M059J (cell line): ENCODE results near the gene EDAR. TPM values are rescaled to one million over a fixed set of nuclear protein-coding genes. Genes with fewer than 3 reads are reported as not detected.

Experiments used
- DNase-seq: peaks from one replicate; pipeline ENCODE4 v3.0.0-alpha.2; 2012; ENCODE audit warnings: low read depth
- total RNA-seq: library from RNA; depleted of rRNA; stranded (reverse); fragments of >200 nt; shearing (Covaris generic); gene quantifications from 2 replicates; pipeline ENCODE4 v1.2.3, GENCODE V29; 2014

Gene EDAR
- total RNA-seq, 1 experiment from 2014 or later: not detected

DNA sequence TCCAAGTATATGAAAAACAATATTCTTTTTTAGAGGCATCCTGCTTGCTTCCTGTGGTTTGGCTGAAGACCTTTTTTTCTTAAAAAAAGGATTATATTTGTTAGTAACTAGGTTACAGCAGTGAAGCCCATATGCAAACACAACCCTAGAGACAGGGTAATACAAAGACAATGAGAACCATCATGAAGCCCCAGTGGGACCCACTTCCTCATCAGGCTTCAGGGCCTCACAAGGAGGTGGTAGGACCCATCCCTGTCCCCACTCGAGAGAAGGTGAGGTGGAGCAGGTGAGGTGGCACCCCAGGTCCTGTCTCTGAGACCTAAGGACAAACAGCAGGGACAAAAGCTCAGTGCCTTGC, 80.3 kb downstream of the EDAR start:
- DNase-seq: no peak

GRCh38 chr2:108907822-108908712, 81.0 kb downstream of the EDAR start:
- DNase-seq: no peak

GRCh38 chr2:108906403-108907077, 82.5 kb downstream of the EDAR start:
- DNase-seq: no peak

DNA sequence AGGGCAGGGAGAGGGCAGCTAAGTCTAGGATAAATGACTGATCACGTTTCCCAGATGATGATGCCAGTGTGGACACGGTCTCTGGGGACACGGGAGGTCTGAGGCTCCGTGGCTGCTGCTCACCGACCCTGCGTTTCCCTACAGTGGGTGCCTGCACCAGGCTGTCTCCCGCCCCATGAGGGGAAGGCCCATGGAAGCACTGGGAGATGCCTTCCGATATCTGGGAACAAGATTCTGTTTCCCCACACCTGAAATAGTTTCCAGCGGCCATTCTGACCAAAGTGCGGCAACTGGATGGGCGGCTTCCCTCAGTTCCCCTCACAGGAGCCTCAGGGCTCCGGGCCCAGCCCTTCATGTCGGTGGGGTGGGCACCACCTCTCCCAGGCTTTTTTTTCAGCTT, 83.1 kb downstream of the EDAR start:
- no peak for DNase-seq

DNA sequence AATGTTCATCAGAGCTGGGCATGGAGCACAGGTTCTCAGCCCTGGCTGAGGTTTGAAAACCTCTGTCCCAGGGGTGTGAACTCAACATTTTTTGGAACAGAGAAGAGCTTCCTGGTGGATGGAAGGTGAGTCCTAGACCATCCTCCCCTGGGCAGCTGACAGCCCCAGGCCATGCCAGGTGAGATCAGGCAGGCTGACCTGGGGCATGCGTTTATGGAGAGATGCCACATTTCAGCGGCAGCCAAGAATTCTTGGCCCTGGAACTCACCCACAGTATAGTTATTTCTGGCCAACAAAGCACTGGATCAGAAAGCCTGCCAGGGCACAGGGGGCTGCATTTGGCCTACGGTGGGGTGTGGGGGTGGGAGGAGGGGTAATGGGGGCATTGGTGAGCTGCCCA, 83.8 kb downstream of the EDAR start:
- no peak for DNase-seq

- no peak for DNase-seq
Observed at GRCh38 chr2:108904680-108905079, 84.3 kb downstream of the EDAR start.

GRCh38 chr2:108898315-108899082, 90.5 kb downstream of the EDAR start:
- no peak for DNase-seq

GRCh38 chr2:108896741-108897140, 92.3 kb downstream of the EDAR start:
- no peak for DNase-seq

- DNase-seq: no peak
Observed at GRCh38 chr2:108895188-108895587, 93.8 kb downstream of the EDAR start.

DNA sequence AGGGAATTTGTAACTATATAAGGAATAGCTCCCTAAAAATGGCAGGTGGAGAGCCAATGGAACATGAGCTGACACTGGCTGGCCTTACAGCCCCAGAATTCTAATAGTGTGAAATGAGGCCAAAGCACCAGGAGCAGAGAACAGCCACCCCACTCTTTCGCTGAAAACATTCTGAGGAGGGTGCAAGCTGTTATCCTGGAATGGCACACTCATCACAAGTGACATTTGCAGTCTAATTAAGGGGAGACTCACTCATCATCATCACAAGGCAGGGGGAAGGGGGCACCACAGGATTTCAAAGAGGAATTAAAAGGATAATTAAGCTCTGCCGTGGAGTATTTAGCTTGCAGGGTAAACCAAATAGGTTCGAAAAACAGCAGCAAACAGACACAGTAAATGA, 94.3 kb downstream of the EDAR start:
- no peak for DNase-seq

DNA sequence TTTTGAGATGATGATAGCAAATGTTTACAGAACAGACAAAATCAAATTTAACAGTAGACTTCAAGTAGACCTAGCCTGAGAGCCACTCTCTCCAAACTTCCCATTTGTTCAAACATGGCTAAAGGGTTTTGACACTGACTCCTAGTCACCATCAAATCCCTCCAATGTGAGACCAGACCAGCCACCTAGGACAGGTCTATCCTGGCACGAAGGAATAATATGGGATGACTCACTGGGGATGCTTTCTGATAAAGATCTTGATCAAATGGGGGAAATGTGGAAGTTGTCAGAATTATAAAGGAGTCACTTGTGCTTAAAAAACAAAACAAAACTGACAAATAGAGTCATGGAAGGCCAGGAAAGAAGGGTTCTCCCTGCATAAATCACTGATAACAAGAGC, 95.7 kb downstream of the EDAR start:
- peak; percentile 41 for DNase-seq

DNA sequence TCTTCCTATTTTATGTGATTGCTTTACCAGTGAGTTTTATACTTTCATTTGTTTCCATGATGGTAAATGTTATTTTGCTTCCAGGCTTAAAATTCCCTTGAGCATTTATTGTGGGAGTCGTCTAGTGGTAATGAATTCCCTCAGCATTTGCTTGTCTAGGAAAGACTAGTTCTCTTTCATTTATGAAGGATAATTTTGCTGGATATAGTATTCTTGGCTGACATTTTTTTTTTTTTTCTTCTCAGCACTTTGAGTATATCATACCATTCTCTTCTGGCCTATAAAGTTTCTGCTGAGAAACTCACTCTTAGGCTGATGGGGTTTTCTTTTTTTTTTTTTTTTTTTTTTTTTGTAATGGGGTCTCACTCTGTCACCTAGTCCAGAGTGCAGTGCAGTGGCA, 99.1 kb downstream of the EDAR start:
- no peak for DNase-seq

- no peak for DNase-seq
Observed at GRCh38 chr2:108884619-108885018, 104.4 kb downstream of the EDAR start.

- DNase-seq: no peak
Observed at GRCh38 chr2:108878276-108878675, 110.7 kb downstream of the EDAR start.

DNA sequence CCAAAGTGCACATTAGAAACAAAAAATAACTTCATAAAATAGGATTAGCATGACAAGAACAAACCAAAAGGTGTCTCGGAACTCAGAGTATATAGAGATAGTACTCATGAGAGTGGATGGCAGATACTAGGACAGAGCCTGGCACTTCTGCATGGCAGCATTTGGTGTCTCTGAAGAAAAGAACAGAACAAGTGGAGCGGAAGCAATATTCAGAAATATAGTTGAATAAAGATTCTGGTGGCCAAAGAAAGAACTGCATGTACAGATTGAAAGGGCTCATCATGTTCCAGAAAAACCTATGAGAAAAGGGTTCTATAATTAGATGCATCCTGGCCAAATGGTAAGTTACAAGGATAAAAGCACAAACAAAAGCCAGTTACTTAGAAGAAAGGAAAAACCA, 111.5 kb downstream of the EDAR start:
- no peak for DNase-seq

DNA sequence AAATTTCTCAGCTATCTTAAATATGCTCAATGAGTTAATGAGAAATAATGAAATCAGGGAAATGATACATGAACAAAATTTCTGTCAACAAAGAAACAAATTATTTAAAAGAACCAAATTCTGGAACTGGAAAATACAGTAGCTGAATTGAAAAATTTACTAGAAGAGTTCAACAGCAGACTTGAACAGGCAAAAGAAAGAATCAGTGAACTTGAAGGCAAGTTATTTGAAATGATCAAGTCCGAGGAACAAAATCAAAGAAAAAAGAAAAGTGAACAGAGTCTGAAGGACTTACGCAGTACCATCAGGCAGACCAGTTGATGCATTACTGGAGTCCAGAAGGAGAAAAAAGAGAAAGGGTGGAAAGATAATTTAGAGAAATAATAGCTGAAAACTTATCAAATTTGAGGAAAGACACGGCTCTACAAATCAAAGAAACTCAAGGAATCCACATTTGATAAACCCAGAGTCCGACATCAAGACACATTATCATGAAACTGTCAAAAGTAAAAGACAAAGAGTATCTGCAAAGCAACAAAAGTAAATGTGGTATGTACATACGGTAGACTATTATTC, 118.9 kb downstream of the EDAR start:
- peak; percentile 3 for DNase-seq

- no peak for DNase-seq
Observed at GRCh38 chr2:108869542-108869941, 119.5 kb downstream of the EDAR start.

DNA sequence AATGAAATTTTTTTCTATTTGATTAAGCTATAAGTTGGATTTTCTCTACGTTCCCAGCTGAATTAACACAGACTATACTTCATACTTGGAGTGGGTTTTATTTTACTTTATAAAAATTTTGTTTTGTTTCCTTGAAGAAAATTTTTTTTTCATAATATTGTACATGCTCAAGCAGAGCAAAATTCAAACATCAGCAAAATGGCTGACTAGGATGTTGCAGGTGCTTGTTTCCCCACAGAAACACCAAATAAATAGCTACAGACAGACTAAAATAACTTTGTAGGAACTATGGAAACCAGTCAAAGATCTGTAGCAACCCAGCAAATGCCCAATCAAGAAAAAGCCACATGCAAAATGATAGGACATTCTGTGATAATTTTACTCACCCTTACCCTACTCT, 120.1 kb downstream of the EDAR start:
- no peak for DNase-seq

- no peak for DNase-seq
Observed at GRCh38 chr2:108866041-108866440, 123.0 kb downstream of the EDAR start.

DNA sequence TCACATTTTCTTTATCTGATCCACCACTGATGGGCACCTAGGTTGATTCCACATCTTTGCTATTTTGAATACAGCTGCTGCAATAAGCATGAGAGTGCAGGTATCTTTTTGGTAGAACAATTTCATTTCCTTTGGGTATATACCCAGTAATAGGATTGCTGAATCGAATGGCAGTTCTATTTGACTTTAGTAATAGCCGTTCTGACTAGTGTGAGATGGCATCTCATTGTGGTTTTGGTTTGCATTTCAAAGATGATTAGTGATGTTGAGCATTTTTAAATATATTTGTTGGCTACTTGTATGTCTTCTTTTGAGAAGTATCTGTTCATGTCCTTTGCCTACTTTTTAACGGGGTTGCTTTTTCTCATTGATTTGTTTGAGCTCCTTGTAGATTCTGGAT, 130.1 kb downstream of the EDAR start:
- DNase-seq: peak; percentile 61

DNA sequence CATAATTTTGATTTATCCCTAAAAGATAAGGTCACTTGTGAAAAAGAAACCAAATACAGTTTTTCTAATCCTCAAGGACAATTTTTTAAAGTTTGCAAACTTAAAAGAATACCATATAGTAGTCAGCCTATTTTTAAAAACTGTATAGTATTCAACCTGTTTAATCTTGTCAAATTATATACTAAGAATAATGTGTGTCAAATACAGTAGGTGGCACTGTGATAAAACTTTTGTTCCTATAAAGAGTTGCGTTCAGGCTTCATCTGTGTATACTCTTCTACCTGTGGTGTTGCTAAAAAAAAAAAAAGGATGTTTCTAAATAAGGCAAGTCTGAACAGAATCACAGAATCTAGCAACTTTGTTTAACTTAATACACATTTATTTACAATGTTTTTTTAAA, 133.8 kb downstream of the EDAR start:
- peak; percentile 20 for DNase-seq

DNA sequence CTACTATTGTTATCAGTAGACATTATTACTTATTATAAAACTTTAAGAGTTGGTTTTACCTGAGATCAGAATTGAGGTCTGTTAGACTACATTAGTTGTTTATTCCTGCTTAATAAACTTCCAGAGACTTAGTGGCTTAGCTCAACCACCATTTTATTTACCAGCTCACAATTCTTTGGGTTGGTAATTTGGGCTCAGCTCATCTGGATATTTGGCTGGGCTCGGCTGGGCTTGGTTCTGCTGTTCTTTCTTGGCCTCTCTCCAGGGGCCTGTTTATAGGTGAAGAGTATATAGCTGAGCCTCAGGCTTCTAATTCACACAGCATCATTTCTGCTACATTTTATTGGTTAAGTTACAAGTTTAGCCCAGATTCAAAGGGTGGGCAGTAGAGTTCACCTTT, 134.5 kb downstream of the EDAR start:
- peak; percentile 6 for DNase-seq
